Stomach smooth muscle (tissue), 2 donors: ENCODE measurements around the gene NFE2.
A peak's percentile ranks its signal among the peaks of the same experiment; 100 is the strongest.
"Not testable (repeated sequence)": the region's sequence is repeated elsewhere in the genome, so short reads cannot be mapped to it uniquely, and the experiment has no call there.

Experiments
- H3K27ac ChIP-seq: one replicate; pipeline ENCODE4 v1.7.0; 2013; ENCODE audit warnings: mild to moderate bottlenecking, low read length, inconsistent platforms
- H3K27me3 ChIP-seq, 2 donors: one replicate each; pipeline ENCODE4 v1.7.0; 2013; ENCODE audit warnings: low read length in 2 of 2; ENCODE audit not compliant: insufficient read depth in 2 of 2, control insufficient read depth in 1 of 2
- H3K36me3 ChIP-seq, 2 donors: one replicate each; pipeline ENCODE4 v1.7.0; 2013; ENCODE audit warnings: low read length in 2 of 2; ENCODE audit not compliant: control insufficient read depth in 2 of 2, insufficient read depth in 2 of 2
- H3K4me1 ChIP-seq: one replicate; pipeline ENCODE4 v1.7.0; 2013; ENCODE audit warnings: low read length; ENCODE audit not compliant: control insufficient read depth, insufficient read depth
- H3K4me3 ChIP-seq, 2 donors: one replicate each; pipeline ENCODE4 v1.7.0; 2013; ENCODE audit warnings: low read length in 2 of 2
- H3K9ac ChIP-seq, 2 donors: one replicate each; pipeline ENCODE4 v1.7.0; 2013; ENCODE audit warnings: low read length in 2 of 2, mild to moderate bottlenecking in 1 of 2
- H3K9me3 ChIP-seq, 2 donors: one replicate each; pipeline ENCODE4 v1.7.0; 2013; ENCODE audit warnings: low read length in 2 of 2; ENCODE audit not compliant: control insufficient read depth in 2 of 2
- donor health status: healthy.
- donor health status: Pancreatic carcinoma.

The NFE2 gene

GRCh38 chr12:54292931-54293241, 7.9 kb downstream of the NFE2 start:
- H3K4me1 ChIP-seq = no peaks in the 10 kb centered on the region
- no peaks in the 10 kb centered on the region for H3K27me3 ChIP-seq
- no peak overlapping the region for H3K27ac ChIP-seq
- no peaks in the 10 kb centered on the region for H3K9me3 ChIP-seq
- H3K36me3 ChIP-seq = peaks cover 1 to 2% of the 10 kb centered on the region in 2 donors
- no peak overlapping the region for H3K9ac ChIP-seq
- no peak overlapping the region for H3K4me3 ChIP-seq

GRCh38 chr12:54292083-54292930, 8.5 kb downstream of the NFE2 start:
- Histone ChIP-seq H3K27ac (no peak overlapping the region), H3K36me3 (peaks cover 7 to 8% of the 10 kb centered on the region in 2 donors), H3K9me3 (no peaks in the 10 kb centered on the region), H3K4me1 (no peaks in the 10 kb centered on the region), H3K9ac (no peak overlapping the region), H3K27me3 (no peaks in the 10 kb centered on the region), H3K4me3 (no peak overlapping the region)

- no peak overlapping the region for H3K27ac ChIP-seq
- no peaks in the 10 kb centered on the region for H3K9me3 ChIP-seq
- no peaks in the 10 kb centered on the region for H3K27me3 ChIP-seq
- H3K4me1 ChIP-seq = peaks cover 21% of the 10 kb centered on the region
- H3K36me3 ChIP-seq = peaks cover 42 to 44% of the 10 kb centered on the region in 2 donors
- no peak overlapping the region for H3K4me3 ChIP-seq
- H3K9ac ChIP-seq = no peak overlapping the region
Measured at GRCh38 chr12:54287261-54288157, 13.3 kb downstream of the NFE2 start.

- no peaks in the 10 kb centered on the region for H3K9me3 ChIP-seq
- peaks cover 45 to 54% of the 10 kb centered on the region in 2 donors for H3K36me3 ChIP-seq
- no peaks in the 10 kb centered on the region for H3K27me3 ChIP-seq
- peaks cover 30% of the 10 kb centered on the region for H3K4me1 ChIP-seq
- no peak overlapping the region for H3K4me3 ChIP-seq
- no peak overlapping the region for H3K27ac ChIP-seq
- no peak overlapping the region for H3K9ac ChIP-seq
Measured at GRCh38 chr12:54286042-54287030, 14.5 kb downstream of the NFE2 start.

GRCh38 chr12:54285150-54286041, 15.4 kb downstream of the NFE2 start:
- Histone ChIP-seq H3K4me3 (peak overlapping the region in 1 of 2 donors; percentile 3), H3K27me3 (no peaks in the 10 kb centered on the region), H3K9me3 (no peaks in the 10 kb centered on the region), H3K9ac (no peak overlapping the region), H3K36me3 (peaks cover 45 to 54% of the 10 kb centered on the region in 2 donors), H3K4me1 (peaks cover 31% of the 10 kb centered on the region), H3K27ac (no peak overlapping the region)

GRCh38 chr12:54284070-54284780, 16.6 kb downstream of the NFE2 start:
- not testable (repeated sequence) for H3K9ac ChIP-seq, H3K27ac ChIP-seq, H3K27me3 ChIP-seq, H3K9me3 ChIP-seq, H3K4me3 ChIP-seq
- H3K4me1 ChIP-seq = peaks cover 31% of the 10 kb centered on the region
- peaks cover 45 to 54% of the 10 kb centered on the region in 2 donors for H3K36me3 ChIP-seq

GRCh38 chr12:54282949-54283593, 17.7 kb downstream of the NFE2 start:
- H3K4me1 ChIP-seq = peaks cover 35% of the 10 kb centered on the region
- no peak overlapping the region for H3K27ac ChIP-seq
- H3K27me3 ChIP-seq = no peaks in the 10 kb centered on the region
- peaks cover 44 to 54% of the 10 kb centered on the region in 2 donors for H3K36me3 ChIP-seq
- H3K4me3 ChIP-seq = peak overlapping the region in 1 of 2 donors; percentile 30
- peak overlapping the region; percentile 1 to 29 for H3K9ac ChIP-seq
- no peaks in the 10 kb centered on the region for H3K9me3 ChIP-seq

GRCh38 chr12:54281694-54282093, 19.1 kb downstream of the NFE2 start:
- peaks cover 40% of the 10 kb centered on the region for H3K4me1 ChIP-seq
- H3K9ac ChIP-seq = peak overlapping the region; percentile 96 to 98
- peak overlapping the region; percentile 91 for H3K27ac ChIP-seq
- peaks cover 33 to 42% of the 10 kb centered on the region in 2 donors for H3K36me3 ChIP-seq
- H3K4me3 ChIP-seq = peak overlapping the region; percentile 86 to 100
- not testable (repeated sequence) for H3K27me3 ChIP-seq, H3K9me3 ChIP-seq

GRCh38 chr12:54281261-54281638, 19.6 kb downstream of the NFE2 start:
- not testable (repeated sequence) for H3K27me3 ChIP-seq, H3K9me3 ChIP-seq
- peak overlapping the region; percentile 91 for H3K27ac ChIP-seq
- H3K36me3 ChIP-seq = peaks cover 32 to 38% of the 10 kb centered on the region in 2 donors
- H3K4me1 ChIP-seq = peaks cover 40% of the 10 kb centered on the region
- peak overlapping the region; percentile 86 to 100 for H3K4me3 ChIP-seq
- H3K9ac ChIP-seq = peak overlapping the region; percentile 96 to 98
